Heart left ventricle (tissue), 13 donors: ENCODE results near the gene TNIK.

Experiments
- POLR2A ChIP-seq, 2 donors: fragments of 450-650 bp; IDR thresholded peaks; one replicate each; pipeline ENCODE4 v1.6.1; 2017; ENCODE audit warnings: antibody characterized with exemption in 2 of 2, mild to moderate bottlenecking in 2 of 2, moderate library complexity in 2 of 2
- TF ChIP-seq, protein P1 (sequence below), 12 donors: fragments of 200-600 bp; sonication (generic) in 4 of 12; IDR thresholded peaks; one replicate each; pipeline versions ENCODE4 v1.5.0 to v1.8.0; 2018 to 2022; ENCODE audit warnings: antibody characterized with exemption in 12 of 12, mild to moderate bottlenecking in 5 of 12
- donor health status: ischemic (EF 13 %, LVEDD 7.1; RV severe dilation, severe dysfunction).
- donor health status: DM: no; HTN: yes; CAD: no.
- donor health status: DM: no; HTN: no; CAD: no.
- donor health status: ischemic (EF 25% LVEDD 6.9; RV normal size, moderate dysfunction).
- donor health status: ischemic (EF 25% LVEDD 5.7; RV mildly dilated, moderate dysfunction).
- donor health status: ischemic (EF 35%, LVEDD 5.7; RV mildly dilated, moderate dysfunction).
- donor health status: nonischemic (EF 11% LVEDD 7.7; RV severe dilation, severe dysfunction).
- donor health status: DM: yes; HTN: yes; CAD: no.
- donor health status: PGD.
- donor health status: ischemic (EF 29% LVEDD 5.4; RV normal size, mild dysfunction).
- donor health status: nonischemic (EF 23%, LVEDD 6.1; RV moderate dilation, normal function).

DNA sequence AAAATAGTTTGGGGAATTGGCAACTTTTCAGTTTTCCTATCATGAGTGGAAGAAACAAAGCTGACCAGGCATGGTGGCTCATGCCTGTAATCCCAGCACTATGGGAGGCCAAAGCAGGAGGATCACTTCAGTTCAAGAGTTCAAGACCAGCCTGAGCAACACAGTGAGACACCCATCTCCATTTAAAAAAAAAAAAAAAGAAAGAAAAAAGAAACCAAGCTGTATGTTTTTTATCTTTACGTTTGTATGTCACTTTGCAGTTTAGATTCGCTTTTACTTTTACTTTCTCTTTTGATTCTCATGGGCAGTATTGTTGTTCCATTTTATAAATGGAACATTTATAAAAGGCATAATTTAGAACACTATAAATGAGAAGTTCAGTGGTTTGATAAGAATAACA is 31.2 kb upstream of the TNIK start:
- TF ChIP-seq, protein P1, sequence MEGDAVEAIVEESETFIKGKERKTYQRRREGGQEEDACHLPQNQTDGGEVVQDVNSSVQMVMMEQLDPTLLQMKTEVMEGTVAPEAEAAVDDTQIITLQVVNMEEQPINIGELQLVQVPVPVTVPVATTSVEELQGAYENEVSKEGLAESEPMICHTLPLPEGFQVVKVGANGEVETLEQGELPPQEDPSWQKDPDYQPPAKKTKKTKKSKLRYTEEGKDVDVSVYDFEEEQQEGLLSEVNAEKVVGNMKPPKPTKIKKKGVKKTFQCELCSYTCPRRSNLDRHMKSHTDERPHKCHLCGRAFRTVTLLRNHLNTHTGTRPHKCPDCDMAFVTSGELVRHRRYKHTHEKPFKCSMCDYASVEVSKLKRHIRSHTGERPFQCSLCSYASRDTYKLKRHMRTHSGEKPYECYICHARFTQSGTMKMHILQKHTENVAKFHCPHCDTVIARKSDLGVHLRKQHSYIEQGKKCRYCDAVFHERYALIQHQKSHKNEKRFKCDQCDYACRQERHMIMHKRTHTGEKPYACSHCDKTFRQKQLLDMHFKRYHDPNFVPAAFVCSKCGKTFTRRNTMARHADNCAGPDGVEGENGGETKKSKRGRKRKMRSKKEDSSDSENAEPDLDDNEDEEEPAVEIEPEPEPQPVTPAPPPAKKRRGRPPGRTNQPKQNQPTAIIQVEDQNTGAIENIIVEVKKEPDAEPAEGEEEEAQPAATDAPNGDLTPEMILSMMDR (IDR thresholded peaks at IDR 0.05): no peak
- no peak for TF ChIP-seq POLR2A (IDR thresholded peaks at IDR 0.05)
